Activated gamma-delta T cell (primary cell): ENCODE data around the gene MTCH1.

Source experiments
- DNase-seq: peaks from one replicate; lab custom pipeline; 2025; lab: John Stamatoyannopoulos, UW

MTCH1 gene

DNA sequence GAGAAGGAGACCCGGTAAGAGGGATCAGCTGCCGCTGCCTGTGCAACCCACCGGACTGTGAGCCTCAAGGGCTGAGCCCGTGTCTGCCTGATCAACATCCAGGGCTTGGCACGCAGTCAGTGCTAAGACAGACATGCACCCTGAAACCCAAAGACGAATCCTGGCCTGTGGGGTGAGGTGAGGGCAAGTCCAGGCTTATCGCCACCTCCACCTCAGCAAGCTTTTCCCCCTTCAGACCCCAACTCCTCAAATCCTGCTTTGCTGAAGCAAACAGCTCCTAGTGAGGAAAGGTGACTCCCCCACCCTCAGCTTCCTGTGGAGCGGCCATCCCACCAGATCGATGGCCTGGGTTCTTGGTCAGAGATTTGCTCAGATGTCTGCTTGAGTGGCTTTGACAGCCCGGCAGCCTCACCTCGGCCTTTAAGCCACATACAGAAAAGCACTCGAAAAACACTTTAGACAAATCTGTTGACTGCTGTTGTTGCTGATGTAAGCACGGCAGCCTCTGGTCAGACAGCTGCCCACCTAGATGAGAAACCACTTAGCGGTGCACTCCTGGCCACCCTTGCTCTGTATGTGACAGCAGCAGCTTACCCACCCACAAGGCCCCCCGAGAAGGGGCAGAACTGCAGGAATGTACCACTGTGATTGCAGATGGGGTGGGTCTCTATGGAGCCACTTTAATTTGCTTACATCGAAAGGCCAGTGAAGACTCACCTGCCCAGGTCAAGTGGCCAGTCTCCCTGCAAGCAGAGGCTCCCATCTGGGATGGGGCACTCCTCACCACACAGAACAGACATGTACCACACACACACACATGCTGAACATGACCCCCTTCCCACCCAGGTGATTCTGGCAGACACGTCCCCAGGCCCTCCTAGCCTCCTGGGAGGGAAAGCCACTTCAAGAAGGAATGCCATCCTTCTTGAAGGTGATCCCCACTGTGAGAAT lies 14.8 kb downstream of the MTCH1 start:
- no peak for DNase-seq

DNA sequence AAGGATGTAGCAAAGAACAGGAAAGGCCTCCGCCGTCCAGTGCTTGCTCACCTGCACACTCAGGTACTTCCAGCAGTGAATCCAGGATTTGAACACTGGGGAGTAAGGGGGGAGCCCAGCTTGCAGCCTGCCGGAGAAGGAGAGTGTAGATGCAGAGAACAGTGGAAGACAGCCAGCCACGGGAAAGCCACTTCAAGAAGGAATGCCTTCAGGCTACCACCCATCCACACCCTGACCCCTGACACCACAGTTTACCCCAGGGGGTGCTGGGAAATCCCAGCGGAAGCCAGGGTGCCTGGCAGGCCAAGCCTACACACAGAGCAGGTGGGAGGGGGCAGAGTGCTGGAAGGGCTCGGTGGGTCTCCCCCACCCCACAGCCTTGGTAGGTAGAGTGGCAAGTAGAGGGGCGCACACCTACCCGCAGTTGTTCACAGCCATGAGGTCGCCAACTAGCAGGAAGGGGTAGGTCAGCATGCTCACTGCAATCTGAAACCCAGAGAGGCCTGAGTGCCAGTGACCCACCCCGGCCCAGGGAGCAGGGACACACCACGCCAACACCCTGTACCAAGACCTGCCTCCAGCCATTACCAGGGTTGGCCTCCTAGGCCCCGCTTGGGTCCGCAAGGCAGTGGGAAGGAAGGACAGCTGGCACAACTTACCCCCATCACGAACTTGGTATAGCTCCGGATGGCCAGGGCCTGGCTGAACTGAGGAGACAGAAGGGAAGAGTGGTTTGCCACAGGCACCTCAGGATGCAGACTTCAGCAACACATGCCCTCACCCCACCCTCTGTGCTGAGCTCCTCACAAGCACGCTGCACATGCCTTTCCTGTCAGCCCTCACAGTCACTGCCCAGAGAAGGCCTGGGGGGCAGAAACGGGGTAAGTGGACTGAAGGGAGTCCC lies 15.8 kb downstream of the MTCH1 start:
- no peak for DNase-seq

DNA sequence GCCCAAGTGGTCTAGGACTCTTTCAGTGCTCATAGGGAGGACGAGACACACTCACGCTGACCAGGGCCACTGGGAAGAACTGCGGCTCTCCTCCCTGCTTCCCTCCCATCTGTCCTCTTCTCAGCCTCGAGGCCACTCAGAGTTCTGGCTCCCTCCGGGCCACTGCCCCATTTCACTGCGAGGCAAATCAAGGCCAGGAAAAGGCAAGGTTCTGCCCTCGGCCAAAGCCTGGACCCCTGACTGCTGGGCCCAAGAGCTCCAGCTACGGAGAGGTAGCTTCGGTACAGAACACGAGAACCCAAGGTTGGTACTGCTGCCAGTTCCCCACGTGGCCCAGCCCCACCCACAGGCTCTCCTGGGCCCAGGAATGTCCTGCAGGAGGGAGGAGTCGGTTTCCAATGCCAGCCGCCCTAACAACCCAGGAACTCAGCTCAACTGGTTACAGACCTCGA lies 16.7 kb downstream of the MTCH1 start:
- no peak for DNase-seq

DNA sequence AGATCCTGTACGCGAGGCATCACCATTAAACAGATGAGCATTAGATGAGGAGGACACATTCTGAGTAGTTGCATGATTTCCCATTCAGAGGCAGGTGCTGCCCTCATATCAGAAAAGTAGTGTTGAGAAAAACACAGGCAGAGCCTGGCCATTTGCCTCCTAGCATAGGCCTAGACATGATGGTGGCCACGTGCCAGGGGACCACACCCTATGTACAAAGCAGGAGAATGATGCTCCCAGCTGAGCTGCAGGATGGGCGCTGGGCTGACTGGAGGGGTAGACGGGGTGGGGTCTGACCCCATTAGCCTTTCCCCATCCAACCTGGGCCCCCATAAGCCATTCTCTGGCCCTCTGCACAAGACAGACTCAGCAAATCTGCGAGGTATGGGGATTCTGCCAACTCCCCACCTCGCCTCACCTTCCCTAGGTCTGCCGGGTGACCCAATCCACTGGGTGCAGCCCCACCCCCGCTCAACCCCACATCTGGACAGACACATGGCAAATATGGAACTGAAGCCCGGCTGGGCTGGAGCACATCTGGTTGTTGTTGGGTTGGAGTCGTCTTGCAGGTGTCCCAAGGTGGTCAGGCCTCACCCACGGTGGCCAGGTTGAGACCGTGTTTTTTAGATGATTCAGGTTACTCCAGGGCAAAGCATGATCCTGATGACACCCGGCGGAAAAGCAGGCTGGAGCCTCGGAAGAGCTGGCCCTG lies 17.6 kb downstream of the MTCH1 start:
- DNase-seq, result no peak

DNA sequence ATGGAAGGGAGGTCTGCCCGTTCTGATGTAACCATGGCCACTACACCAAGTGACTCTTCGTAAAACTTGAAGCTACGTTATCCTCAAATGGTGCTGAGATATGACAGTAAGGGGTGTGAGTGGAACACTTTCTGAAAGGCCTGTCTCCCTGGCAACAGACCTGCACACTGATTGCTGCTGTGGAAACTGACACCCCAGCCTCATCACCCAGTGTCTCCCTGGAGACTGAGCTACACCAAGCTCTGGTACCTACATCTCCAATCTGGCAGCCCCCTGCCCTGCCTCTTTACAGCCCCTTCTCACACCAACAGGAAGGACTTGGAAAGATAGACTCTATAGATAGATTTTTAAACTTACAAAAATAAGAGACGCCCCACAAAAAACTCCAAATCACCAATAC lies 18.2 kb downstream of the MTCH1 start:
- DNase-seq, result no peak

DNA sequence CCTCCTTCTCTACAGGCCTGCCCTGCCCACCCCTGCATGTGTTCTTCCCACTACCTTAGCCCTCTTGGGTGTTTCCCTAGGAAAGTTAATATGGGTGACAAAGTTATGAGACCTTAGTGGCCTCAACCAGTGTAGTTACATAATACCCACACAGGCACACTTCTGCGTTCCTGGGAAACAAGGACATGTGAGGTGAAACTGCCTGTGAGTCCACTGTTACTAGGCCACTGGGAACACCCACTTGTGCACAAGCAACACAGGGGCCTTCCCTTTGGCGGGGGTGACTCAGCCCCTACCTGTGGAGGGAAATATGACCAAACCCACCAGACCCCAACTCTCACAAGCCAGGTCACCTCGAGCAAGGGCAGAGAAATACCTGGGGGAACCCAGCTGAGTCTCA lies 18.7 kb downstream of the MTCH1 start:
- no peak for DNase-seq

DNA sequence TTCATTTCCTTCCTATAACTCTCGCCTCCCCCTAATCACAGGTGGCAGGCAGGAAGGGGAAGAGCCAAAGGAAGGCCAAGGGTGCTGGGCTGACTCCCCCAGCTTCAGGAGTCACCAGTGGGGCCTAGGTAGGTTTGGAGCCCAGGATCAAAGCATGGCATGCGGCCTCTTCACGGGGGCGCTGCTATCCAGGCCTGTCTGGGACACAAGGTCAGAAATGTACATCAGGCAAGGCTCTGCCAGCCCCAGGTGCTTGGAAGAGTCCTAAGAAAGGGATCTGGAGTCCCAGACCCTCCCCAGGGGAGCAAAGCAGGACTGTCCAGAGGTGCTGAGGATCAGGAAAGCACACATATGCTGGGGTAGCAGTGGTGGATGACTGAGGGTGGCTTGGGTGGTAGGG lies 21.1 kb downstream of the MTCH1 start:
- DNase-seq, result no peak

DNA sequence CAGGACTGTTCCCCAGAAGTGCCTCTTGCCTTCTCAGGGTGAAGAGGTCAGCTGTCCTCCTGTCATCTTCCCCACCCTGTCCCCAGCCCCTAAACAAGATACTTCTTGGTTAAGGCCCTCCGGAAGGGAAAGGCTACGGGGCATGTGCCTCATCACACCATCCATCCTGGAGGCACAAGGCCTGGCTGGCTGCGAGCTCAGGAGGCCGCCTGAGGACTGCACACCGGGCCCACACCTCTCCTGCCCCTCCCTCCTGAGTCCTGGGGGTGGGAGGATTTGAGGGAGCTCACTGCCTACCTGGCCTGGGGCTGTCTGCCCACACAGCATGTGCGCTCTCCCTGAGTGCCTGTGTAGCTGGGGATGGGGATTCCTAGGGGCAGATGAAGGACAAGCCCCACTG lies 21.6 kb downstream of the MTCH1 start:
- no peak for DNase-seq

DNA sequence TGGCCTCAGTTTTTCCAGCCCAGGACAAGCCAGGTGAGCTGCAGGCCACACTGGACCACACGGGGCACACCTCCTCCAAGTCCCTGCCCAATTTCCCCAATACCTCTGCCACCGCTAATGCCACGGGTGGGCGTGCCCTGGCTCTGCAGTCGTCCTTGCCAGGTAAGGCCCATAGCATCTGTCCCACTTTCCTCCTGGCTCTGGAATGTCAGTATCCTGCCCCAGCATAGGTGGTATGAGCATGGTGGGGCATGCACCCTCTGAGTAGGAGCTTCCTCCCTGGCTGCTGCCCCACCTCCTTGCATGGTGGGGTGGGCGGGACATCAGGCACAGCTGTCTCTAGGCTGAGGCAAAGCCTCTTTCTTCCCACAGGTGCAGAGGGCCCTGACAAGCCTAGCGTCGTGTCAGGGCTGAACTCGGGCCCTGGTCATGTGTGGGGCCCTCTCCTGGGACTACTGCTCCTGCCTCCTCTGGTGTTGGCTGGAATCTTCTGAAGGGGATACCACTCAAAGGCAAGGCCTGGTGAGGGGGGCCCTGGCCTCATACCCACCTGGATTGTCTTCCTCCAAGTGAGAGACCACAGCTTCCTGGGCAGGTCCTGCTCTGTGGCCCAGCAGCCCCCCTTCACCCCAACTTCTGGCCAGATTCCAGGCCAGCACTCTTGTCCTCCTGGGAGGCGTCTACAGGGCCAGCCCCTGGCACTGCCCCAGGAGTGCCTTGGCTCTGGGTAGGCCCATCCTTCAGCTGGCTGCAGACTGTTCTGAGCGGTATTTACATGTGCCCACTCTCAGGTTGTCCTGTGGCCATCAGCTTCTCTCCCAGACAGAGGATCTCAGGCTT lies 22.3 kb downstream of the MTCH1 start:
- DNase-seq, result no peak

DNA sequence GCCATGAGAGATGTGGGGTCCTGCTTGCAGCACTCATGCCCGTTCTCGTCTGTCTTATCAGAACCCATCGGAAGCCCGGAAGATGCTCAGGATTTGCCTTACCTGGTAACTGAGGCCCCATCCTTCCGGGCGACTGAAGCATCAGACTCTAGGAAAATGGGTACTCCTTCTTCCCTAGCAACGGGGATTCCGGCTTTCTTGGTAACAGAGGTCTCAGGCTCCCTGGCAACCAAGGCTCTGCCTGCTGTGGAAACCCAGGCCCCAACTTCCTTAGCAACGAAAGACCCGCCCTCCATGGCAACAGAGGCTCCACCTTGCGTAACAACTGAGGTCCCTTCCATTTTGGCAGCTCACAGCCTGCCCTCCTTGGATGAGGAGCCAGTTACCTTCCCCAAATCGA lies 23.1 kb downstream of the MTCH1 start:
- no peak for DNase-seq

DNA sequence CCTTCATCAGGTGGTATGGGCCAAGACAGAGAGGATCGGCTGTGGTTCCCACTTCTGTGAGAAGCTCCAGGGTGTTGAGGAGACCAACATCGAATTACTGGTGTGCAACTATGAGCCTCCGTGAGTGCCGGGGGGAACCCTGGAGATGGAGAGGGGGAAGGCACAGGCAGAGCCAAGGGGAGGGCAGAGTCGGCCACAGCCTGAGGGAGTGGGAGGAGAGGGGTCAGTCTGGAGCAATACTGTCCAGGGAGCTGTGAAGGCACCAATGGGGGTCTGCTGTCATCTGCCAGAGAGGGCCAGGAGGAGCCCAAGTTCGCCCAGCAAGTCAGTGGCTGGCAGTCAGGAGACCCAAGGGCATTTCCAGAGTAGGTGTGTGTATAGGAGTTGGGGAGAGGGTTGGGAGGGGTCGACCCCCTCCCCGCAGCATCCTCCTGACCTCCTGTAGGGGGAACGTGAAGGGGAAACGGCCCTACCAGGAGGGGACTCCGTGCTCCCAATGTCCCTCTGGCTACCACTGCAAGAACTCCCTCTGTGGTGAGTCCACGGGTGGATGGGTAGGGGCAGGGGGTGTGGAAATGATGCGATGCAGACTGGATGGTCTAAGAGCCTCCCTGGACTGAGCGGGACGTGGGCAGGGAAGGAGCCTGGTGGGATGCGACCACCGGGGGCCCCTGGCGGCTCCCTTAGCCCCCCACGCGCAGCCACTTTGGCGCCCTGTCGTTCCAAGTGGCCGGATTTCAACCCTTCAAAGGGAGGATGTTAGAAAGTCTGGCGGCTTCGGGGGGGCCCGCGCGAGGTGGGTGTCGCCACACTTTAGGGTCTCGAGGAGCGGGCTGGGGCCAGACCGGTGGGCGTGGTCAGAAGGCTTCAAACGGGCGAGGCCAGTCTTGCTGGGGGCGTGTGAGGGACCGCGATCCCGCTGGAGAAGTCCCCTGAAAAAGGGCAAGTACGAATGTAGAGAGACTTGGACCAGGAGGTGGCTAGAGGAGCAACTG lies 24.3 kb downstream of the MTCH1 start:
- no peak for DNase-seq

DNA sequence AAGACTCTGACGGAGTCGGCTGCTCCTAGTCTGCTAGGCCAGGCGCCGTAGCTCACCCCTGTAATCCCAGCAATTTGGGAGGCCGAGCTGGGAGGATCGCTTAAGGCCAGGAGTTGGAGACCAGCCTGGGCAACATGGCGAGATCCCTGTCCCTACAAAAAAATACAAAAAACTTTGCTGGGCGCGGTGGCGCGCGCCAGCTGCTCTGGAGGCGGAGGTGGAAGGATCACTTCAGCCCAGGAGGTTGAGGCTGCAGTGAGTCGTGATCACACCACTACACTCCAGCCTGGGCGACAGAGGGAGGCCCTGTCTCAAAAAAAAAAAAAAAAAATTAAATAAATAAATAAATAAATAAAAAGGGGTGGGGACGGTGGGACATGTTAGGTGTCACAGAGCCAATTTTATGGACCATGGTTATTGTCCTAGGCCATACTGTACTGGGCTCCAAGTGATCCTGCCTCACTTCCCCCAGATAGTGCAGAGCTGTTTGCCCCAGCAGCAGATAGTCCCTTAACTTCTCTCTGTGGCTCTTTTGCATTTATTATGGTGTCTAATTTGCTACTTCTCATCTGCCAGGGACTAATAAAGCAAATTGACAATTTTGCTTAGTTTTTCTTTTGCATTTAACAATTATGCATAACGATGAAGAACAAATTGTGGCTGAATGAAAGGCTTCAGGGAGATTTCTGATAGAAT lies 26.3 kb downstream of the MTCH1 start:
- no peak for DNase-seq

DNA sequence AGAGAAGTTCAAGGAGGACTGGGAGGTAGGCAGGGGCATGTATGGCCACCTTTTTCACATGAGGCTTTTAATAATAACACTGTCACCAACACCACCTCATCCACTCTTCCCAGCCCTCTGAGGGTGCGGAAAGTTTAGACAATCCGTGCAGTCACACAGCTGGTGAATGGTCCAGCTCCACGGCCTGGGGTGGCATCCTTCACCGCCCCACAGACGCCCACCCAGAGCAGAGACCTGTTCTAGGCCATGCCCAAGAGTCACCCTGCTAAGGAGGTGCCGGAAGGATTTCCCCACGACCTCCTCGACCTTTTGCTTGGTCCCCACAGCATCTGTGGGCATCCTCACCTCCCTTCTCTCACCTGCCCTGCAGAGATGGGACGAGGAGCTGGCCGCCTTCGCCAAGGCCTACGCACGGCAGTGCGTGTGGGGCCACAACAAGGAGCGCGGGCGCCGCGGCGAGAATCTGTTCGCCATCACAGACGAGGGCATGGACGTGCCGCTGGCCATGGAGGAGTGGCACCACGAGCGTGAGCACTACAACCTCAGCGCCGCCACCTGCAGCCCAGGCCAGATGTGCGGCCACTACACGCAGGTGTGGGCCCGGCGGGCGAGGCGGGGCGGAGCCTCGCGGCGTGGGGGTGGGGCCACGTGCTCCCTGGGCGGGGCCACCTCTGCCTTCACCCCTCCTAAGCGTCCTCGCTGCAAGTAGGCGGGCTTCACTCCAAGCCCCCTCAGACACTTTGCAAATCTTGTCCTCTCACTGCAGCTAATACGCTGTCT lies 27.0 kb downstream of the MTCH1 start:
- DNase-seq, result no peak

DNA sequence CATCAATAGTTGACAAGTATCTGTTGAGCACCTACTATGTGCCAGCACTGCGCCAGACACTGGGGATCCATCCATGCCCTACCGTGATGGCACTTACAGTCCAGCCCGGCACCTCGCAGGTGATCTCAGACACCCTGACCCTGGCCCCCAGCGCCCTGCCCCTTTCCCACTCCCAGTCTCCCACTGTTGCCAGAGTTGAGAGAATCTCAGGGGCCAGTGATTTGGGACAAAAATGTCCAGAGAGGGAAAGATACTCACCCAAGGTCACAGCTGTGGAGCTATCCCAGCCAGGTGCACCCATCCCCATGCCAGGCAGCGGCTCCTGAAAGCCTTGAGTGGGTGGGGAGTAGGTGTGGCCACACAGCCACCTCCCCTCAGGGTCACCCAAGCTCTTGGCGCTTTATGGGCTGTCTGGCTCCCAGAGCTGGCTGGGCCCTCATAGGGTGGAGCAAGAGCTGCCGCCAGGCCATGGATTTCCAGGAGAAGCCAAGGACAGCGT lies 28.2 kb downstream of the MTCH1 start:
- no peak for DNase-seq

DNA sequence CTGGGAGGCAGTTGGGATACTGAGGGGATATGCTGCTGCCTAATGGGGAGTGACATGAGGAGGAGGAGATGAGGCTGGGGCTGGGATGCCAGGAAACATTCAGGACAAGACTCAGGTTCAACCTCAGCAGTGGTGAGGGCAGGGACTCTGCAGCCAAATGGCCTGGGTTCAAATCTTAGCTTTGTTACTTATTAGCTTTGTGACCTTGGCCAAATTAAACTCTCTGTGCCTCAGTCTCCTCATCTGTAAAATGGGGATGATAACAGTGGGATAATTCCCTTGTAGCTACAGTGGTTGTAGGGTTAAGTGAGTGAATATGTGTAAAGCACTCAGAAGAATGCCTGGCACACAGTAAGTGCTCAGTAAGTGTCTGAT lies 29.6 kb downstream of the MTCH1 start:
- no peak for DNase-seq

DNA sequence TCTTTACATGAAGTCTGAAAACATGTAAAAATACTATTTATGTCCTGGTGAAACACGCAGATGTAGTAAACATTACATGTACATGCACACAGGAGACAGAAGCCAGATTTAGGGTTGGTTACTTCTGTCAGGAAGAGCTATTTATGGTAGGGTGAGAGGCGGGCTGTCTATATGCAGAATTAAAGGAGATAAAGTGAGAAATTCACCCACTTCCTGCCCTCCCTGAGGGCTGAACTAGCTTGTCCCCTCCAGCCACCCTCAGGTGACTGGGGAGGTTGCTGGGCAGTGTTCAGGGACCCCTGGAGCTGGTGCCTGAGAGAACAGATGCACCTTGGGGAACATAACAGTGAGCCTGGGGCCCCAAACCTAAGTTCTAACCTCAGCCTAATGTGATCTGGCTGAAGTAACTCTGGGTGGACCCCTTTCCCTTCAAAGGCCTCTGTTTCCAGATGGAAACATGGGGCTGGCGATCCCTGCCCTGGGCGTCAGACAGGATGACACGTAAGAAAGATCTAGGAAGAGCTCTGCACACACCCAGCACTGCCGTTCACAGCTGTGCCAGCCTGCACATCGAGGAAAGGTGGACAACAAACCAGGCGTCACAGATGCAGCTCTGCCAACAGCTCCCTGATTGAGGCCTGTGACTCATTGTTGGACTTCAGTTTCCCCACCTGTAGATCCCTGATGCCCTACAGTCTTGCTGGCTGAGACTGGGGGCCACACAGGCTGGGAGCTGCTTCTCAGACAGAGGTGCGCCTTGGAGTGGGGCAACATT lies 30.1 kb downstream of the MTCH1 start:
- DNase-seq, result no peak

DNA sequence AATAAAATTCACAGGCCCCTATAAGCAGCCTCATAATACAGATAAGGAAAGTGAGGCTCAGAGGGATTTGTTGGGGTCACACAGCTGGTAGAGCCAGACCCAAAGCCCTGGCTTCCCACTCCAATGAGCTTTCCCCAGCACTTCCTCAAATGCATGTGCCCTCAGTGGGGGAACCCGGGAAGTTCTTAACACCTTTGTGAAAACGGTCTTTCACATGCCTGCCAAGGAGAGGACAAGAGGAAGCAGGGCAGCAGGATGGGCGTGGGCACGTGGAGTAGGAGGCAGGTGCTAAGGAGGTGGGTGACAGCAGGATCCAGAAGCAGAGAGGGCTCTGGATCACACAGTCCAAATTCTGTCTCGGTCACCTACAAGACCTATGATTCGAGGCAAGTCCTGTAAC lies 30.9 kb downstream of the MTCH1 start:
- no peak for DNase-seq
